CD4-positive, alpha-beta T cell treated with Interleukin-6 at 100 ng/mL for 8 hours (primary cell): ENCODE data around the gene ZNF668.
"Not testable (repeated sequence)": the region's sequence is repeated elsewhere in the genome, so short reads cannot be mapped to it uniquely, and the experiment has no call there.

Experiments
- DNase-seq: peaks from one replicate; pipeline ENCODE4 v3.0.0-alpha.2; 2020; ENCODE audit warnings: mixed read lengths, low spot score

Gene ZNF668

DNA sequence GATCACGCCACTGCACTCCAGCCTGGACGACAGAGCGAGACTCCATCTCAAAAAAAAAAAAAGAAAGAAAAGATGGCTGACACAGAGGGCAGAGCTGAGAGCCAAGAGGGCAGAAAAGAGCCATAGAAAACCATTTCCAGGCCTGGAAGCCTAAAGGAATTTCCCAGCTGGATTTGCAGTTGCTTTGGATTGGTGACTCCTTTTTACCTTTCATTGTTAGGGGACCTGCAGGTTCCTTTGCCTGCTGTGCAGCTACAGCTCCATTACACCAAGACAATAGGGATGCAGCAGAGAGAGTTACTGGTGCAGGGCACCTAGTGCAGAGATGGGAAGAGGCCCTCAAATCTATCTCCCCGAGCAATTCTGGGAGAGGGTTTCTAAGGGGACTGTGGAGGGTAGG, 18.4 kb downstream of the ZNF668 start:
- DNase-seq: no peak

DNA sequence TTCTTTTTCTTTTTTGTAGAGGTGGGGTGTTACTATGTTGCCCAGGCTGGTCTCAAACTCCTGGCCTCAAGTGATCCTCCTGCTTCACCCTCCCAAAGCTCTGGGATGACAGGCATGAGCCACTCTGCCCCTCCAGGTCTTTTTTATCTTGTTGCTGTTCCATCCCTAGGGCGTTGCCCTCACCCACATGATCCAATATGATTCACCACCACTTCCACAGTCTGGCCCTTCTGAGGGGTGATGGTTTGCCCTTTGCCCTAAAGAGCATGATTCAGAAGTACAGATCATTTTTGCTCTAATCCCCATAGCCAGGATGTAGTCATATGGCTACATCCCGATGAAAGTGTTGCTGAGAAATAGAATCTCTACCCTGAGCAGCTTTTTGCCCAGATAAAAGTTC, 21.9 kb downstream of the ZNF668 start:
- DNase-seq: no peak

DNA sequence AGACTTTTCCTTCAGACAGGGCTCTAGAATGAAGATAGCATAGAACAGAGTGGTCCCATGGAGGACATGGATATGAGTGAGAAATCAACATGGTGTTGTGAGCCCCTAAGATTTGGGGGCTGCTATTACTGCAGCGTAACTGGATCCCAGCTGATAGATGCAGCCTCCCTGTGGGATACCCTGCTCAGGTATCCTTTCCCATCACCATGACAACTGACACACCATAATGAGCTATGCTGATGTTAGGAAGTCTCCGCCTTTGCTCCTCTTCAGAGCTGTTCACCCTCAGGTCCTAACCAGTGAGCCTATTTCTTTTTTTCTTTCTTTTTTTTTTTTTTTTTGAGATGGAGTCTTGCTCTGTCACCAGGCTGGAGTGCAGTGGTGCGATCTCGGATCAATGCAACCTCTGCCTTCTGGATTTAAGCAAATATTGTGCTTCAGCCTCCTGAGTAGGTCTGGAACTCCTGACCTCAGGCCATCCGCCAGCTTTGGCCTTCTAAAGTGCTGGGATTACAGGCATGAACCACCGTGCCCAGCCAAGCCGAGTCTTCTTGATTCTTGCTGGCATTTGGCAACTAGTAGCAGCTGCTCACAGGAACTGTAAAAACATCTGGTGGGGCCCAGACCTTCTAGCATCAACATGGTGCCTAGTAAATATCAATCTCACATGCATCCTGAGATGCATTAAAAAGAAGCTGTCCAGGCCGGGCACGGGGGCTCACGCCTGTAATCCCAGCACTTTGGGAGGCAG, 23.6 kb downstream of the ZNF668 start:
- no peak for DNase-seq

DNA sequence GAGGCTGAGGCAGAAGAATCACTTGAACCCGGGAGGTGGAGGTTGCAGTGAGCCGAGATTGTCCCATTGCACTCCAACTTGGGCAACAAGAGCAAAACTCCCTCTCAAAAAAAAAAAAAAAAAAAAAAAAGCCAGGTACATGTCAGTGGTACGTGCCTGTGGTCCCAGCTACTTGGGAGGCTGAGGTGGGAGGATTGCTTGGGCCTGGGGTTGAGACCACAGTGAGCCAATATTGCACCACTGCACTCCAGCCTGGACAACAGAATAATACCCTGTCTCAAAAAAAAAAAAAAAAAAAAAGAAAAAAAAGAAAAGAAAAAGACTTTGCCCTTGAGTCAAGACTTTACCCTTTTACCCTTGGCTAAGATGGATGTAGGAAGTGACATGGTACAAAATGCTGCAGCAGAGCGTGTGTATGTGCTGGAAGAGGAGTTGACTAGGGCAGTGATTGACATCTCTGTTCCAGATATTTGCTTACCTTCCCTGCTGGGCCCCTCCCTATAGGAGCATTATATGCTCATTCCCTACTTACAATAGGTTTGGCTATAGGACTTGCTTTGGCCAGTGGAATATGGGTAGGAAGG, 30.1 kb downstream of the ZNF668 start:
- DNase-seq: no peak

DNA sequence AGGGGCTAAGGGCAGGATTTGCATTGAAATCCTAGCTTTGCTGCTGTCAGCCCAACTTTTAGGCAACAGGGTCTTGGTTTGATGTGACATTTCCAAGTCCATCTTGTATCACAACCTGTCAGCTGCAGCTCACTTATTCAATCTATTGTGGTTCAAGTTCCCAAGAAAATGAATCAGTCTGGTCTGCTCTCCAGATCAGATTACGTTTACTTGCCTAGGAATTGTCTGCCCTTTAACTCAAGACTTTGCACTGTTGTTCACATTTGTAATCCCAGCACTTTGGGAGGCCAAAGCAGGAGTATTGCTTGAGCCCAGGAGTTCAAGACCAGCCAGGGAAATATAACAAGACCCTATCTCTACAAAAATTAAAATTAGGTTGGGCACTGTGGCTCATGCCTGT, 30.7 kb downstream of the ZNF668 start:
- no peak for DNase-seq

DNA sequence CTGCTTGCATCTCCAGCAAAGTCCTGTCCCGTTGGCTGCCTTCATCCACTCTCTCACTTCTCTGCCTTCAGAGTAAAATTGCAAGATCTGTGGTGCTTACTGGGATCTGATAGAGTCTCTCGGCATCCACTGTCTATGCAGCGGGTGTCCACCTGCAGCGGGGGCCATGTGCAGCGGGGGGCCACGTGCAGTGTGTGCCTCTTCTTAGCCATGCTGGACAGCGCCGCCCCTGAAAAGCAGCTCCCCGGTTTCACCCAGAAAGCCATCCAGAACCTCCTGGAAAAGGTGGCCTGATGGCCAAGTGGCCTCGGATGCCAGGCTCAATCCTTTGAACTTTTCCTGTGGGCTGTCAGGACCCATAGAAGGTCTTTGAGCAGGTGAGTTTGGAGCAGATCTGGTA, 31.2 kb downstream of the ZNF668 start:
- no peak for DNase-seq

DNA sequence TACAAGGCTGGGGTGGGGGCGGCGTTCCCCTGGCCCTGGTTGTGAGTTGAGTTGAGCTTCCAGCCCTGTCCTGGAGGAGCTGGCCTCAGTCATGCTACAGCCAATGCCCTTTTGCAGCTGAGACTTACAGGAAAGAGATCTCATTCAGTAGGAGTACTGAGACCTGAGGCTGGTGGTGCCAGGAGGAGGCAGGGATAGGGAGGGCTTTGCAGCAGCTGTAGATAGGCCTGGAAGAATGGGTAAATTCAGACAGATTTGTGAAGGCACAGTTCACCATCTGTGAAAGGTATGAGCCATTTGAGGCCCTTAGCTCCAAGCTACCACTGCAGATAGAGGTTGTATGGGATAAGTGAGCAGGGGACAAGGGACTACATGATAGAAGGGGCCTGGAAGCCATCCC, 35.0 kb downstream of the ZNF668 start:
- DNase-seq: no peak

DNA sequence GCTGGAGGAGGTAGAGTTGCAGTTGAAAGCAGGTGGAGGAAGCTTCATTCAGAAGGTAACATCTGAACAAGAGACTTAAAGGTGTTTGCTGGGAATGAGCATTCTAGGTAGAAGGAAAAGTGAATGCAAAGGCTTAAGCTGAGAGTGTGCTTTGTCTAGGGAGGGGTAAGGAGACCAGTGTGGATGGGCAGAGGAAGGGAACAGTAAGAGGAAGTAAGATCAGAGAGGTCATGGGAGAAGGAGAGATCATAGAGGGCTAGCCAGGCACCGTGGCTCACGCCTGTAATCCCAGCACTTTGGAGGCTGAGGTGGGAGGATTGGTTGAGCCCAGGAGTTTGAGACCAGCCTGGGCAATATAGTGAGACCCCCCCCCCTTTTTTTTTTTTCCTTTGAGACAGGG, 37.3 kb downstream of the ZNF668 start:
- no peak for DNase-seq

DNA sequence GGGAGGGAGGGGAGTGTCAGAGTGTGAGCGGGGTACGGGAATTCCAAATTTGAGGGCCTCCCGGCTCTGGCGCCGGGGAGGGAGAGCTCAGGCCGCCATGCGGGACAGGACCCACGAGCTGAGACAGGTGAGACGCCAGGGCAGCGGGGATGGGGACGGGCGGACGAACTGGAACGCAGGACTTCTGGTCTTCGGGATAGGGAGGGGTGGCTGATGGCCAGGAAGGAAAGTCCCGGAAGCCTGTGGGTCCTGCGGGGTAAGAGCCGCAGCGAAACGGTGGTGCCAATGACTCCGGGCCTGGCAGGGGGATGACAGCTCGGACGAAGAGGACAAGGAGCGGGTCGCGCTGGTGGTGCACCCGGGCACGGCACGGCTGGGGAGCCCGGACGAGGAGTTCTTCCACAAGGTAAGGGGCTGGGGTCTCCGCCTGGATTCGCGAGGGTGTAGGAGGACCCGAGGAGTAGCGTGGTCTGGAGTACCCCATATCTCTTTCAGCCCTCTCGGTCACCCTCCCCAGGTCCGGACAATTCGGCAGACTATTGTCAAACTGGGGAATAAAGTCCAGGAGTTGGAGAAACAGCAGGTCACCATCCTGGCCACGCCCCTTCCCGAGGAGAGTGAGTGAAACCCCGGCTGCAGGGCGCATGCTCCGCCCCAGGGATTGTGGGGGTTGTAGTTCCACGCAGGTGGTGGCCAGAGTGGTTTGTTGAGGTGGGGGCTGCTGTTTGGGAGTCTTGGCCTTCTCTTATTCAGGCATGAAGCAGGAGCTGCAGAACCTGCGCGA, 40.1 kb downstream of the ZNF668 start:
- peak; percentile 85 for DNase-seq

DNA sequence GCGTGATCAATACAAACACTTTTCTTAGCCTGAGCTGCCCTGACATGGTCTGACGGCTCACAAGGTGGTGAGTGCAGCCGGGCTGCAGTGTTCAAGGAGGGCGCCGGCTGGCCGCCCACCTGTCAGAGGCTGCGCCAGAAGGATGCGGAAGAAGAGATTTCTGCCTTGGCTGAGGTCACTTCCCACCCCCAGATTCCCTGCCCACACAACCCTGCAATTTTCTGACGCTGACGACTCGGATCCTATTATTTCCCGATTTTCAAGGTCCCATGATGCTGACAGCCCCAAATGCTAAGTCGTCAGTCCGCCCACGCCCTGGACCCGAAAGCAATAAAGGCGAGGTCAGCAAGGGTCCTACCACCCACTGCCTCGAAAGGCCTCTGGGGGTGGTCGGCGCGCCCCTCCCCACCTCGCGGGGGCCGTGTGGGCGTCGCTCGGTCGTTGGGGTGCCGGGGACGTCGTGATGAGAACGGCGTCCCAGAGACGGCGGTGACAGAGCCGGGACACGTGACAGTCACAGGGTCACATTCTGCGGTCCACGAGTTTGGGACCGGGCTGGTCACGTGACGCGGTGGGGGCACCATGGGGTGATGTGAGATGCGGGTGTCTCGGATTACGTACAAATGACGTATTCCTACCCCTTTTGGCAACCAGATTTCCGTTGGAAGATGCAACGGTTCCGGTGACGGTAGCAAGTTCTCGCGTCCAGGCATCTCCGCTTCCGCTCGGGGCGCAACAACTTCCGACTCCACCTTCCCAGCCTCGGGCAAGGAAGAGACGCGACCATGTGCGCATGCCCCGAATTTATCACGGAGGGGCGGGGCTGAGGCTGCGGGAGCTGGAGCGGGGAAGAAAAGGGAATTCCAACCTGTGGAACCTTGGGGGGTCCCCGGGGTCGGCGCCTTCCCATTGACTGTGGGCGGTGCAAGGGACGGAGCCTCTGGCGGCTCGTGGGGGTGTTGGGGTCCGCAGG, 41.0 kb downstream of the ZNF668 start, which contains the start of gene STX4:
TSS of gene STX4 (plus strand) at position 823 of the 973 bp plus-strand sequence. CDS start 248 bp downstream, outside the sequence.
- DNase-seq: peak; percentile 97

DNA sequence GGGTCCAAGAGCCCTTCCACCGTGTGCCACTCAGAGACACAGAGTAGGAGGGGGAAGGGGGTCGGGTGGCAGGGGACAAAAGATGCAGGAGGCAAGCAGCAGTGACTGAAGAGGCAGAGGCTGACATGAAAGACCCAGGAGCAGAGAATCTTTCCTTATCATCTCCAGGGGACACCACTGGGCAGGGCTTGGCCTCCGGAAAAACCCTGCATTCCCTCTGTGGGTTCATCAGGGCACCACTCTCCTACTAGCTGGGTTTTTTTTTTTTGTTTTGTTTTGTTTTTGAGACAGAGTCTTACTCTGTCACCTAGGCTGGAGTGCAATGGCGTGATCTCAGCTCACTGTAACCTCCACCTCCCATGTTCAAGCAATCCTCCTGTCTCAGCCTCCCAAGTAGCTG, 42.8 kb downstream of the ZNF668 start:
- no peak for DNase-seq

DNA sequence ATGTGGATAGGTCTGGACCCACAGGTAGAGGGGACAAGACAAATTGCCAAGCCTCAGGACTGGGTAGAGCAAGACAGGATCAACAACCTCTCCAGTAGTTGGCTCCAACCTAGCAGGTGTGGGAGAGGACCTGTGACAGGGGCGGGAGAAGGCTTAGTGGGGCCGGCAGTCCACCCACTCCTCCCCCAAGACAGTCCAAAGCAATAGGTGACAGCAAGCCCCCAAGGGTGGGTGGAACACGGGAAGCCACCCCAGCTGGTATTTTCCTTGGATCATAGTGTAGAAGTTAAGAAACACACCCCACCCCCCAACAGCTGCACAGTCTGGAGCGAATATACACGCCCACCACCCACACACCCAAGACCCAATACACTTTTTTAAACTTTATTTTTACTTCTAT, 44.8 kb downstream of the ZNF668 start:
- no peak for DNase-seq

DNA sequence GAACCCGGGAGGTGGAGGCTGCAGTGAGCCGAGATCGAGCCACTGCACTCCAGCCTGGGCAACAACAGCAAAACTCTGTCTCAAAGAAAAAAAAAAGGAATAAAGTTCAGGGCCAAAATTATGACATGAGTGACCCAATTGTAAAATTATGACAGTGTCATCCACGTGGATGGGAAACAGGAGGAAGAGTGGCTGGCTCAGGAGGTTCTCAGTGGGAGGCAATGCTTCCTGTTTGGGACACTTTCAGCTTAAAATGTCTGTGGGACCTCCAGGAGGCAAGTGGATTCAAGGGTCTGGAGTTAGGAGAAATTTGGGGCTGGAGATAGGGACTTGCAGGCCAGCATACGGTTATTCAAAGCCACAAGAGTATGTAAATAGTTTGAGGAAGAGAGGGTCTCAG, 48.7 kb downstream of the ZNF668 start:
- no peak for DNase-seq

DNA sequence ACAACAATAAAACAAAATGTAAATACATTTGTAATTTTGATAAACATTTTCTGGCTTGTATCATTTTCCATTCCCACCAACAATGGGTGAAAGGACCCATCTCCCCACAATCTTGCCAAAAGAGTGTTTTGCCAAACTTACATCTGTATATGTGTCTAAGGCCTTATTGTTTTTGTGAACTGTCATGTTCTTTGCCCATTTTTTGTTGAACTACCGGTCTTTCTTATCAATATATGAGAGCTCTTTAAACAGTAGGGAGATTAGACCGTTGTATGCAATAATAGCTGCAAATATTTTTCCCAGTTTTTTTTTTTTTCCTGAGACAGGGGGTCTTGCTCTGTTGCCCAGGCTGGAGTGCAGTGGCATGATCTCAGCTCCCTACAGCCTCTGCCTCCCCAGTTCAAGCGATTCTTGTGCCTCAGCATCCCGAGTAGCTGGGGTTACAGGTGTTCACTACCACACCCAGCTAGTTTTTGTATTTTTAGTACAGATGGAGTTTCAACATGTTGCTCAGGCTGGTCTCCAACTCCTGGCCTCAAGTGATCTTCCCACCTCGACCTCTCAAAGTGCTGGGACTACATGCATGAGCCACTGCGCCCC, 50.3 kb downstream of the ZNF668 start:
- no peak for DNase-seq

DNA sequence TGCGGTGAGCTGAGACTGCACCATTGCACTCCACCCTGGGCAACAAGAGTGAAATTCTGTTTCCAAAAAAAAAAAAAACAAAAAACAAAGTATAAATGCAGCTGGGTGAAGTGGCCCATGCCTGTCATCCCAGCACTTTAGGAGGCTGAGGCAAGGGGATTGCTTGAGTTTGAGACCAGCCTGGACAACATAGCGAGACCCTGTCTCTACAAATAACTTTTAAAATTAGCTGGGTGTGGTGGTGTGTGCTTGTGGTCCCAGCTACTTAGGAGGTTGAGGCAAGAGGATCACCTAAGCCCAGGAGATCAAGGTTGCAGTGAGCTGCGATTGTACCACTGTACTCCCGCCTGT, 50.8 kb downstream of the ZNF668 start:
- DNase-seq: no peak

DNA sequence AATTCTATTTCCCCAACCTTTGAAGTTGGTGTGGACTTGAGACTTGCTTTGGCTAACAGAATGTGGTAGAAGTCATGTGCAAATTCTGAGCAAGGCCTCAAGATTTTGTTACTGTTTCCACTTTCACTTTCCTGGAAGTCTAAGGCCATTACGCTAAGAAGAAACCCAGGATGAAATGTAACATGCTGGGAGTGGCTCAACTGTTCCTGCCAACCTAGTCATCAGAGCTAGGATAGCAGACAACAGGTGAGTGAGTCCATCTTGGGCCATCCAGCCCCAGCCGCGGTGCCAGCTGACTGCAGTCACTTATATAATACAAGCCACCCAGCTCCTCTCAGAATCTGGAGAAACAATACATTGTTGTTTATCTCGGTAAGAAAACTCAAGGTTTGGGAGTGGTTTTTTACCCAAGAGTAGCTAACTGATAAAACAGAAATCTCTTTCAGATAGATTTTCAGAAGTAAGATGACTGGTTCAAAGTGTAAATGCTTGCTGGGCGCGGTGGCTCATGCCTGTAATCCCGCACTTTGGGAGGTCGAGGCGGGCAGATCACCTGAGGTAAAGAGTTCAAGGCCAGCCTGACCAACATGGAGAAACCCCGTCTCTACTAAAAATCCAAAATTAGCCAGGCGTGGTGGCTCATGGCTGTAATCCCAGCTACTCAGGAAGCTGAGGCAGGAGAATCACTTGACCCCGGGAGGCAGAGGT, 51.3 kb downstream of the ZNF668 start:
- no peak for DNase-seq

DNA sequence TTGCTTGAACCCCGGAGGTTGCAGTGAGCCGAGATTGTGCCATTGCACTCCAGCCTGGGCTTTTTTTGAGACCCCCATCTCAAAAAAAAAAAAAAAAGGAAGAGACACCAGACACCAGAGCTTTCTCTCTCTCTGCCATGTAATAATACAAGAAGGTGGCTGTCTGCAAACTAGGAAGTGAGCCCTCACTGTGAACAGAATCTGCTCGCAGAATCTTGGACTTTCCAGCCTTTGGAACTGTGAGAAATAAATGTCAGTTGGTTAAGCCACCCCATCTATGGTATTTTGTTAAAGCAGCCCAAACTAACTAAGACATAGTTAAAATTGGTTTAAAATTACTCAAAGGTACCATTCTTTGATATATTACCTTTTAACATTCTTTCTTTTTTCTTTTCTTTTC, 53.5 kb downstream of the ZNF668 start:
- no peak for DNase-seq

DNA sequence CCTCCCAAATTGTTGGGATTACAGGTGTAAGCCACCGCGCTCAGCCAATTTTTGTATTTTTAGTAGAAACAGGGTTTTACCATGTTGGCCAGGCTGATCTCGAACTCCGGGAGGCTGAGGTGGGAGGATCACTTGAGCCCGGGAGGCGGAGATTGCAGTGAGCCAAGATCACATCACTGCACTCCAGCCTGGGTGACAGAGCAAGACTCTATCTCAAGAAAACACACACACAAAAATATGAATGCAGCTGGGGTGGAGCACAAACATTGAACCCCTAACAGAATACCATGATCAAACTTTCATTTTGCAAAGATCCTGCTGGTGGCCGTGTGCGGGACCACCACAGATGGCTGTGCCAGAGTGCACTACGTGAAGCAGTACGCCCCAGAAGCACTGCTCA, 56.3 kb downstream of the ZNF668 start:
- not testable (repeated sequence) for DNase-seq

DNA sequence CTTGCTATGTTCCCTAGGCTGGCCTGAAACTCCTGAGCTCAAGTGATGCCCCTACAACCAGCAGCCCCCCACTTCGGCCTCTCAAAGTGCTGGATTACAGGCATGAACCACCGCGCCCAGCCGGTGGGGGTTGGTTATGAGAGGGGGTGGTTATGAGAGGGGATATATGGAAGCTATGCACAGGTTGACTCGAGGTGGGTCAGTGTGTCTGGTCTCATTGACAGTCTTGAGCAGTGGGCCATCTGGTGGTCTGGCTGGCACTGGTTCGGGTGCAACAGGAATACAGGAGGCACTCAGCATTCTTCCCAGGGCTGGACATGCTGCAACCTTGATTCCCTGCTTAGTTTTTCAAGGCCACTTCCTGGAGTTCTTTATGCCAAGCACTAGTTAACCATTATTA, 58.0 kb downstream of the ZNF668 start:
- no peak for DNase-seq

DNA sequence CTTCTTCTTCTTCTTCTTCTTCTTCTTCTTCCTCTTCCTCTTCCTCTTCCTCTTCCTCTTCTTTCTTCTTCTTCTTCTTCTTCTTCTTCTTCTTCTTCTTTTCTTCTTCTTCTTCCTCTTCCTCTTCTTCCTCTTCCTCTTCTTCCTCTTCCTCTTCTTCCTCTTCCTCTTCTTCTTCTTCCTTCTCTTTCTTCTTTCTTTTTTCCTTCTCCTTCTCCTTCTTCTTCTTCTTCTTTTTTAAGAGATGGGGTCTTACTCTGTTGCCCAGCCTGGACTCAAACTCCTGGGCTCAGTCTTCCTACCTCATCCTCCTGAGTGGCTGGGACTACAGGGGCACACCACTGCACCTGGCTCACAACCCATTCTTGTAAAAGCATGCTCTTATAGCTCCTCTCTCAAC, 60.7 kb downstream of the ZNF668 start:
- DNase-seq: not testable (repeated sequence)

DNA sequence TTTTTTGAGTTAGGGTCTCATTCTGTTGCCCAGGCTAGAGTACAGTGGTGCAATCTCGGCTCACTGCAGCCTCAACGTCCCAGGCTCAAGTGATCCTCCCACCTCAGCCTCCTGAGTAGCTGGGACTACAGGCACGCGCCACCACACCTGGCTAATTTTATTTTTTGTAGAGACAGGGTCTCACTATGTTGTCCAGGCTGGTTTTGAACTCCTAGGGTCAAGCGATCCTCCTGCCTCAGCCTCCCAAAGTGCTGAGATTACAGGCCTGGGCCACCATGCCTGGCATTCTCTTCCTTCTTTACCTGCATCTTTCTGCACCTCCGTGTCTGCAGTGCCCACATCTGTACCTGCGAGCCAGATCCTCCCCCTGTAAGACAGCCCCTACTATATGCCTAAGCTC, 62.2 kb downstream of the ZNF668 start:
- not testable (repeated sequence) for DNase-seq
